HS-5 (cell line): ENCODE data around the gene PNPLA1.

Experiments used
- DNase-seq: peaks from one replicate; pipeline ENCODE4 v3.0.0-alpha.2; 2012; ENCODE audit warnings: low read depth

Gene PNPLA1

DNA sequence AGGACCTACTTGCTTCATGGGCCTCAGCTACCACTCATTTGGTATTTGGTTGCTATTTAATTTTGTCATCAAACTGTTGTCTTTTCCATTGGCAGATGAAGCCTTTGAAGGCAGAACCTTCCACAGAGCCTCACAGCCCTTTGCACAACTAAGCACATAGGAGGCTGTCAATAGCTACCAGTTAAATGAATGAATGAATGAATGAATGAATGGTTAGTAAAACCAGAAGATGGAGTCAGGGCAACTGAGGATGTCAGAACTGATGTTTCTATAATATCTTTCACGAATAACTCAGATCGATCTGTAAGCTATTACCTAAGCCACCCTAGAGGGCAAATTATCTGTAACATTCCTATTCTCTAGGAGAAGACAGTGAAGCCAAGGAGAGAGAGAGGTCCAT, 47.8 kb downstream of the PNPLA1 start:
- no peak for DNase-seq

DNA sequence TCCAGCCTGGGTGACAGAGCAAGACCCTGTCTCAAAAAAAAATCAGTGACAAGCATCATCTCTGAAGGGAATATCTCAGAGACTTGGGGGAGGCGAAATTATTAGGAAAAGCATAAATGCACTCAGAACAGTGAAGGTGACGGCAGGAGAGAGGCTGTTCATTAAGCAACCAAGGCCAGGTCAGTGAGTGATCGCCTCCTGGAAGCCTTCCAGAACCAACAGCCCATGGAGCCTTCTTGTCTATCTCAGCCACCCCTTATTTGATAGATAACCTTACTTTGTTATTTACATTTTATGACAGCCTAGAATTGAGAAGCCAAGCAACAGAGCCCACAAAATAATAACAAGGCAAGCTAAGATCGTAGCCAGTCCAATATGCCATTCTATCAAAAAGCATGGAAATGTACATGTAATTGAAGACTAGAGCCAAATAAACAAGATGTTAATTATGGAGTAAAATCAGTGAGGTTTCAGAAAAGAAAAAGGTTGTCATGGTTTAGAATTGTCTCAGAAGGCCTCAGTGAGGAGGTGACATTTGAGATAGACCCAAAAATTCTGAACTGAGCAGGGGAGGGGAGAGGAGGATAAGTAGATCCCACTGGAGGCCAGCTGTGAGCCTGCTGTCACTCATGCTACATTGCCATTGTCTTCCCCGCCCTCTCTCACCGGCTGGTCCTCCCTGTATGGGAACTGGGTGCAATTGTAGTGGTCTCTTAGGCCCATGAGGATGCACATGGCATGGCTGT, 49.0 kb downstream of the PNPLA1 start:
- no peak for DNase-seq

DNA sequence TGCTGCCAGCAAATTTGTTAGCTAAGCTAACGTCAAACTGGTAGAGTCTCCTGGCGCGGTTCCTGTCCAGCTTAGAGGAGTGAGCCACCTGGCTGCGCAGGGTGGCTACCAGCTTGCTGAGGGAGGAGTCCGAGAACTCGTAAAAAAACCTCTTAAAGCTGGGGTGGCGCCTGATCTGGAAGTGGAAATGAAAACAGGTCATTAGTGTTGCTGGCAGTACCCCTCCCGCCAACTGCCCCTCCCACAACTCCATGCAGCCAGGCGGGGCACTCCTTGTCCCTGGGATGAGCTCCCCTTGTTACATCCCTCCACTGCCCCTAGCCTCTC, 49.5 kb downstream of the PNPLA1 start:
- no peak for DNase-seq

GRCh38 chr6:36319821-36320220, 50.0 kb downstream of the PNPLA1 start:
- DNase-seq: no peak

DNA sequence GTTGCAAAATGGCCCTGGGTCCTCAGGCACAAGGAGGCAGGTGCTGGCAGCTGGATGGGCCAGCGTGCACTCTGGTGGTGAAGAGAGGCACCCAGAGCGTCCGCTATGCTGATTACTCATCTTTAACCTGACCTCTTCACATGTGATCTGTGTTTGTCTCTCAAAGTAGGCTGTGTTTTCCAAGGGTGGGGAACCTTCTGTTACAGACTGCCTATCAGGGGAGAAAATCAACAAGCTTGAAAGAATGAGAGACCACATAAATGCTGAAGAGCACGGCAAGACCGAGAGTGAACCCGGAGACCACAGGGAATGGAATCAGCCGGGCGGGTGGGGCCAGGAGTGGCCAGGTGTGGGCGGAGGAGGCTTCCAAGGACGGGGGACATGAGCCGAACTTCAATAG, 50.6 kb downstream of the PNPLA1 start:
- no peak for DNase-seq

DNA sequence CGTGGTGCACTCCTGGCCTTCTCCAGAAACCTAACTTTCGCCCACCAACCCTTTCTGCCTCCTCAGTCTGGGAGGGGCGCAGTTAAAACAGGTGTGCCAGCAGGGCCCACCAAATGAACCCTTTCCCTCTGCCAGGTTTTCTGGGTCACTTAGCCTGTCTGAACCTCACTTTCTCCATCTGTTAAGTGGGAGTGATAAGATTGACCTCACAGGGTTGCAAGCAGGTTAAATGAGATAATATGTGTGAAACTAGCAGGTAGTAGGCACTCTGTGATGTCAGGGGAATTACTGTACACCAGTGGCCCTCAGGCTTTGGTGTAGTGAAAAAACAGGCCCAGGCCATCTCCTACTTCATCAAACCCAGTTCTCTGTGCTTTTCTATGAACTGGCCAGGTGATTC, 52.7 kb downstream of the PNPLA1 start:
- no peak for DNase-seq

DNA sequence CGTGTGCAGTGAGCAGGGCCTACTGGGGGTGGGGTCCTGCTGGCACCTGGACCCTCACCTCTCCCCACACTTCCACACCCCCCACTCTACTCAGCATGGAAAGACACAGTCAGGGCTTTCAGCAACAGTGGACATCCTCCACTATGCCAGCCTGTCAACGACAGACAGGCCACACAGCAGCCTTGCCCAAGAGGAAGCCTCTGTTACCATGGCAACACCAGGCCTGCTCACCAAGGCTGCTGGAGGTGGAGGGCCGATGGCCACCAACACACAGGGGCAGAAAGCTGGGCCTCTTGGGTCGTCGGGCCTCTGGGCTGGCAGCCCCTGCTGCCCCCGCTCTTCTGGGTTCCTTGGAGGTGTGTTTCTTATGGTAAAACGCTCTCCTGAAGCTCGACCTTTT, 53.2 kb downstream of the PNPLA1 start:
- no peak for DNase-seq

GRCh38 chr6:36324191-36324590, 54.3 kb downstream of the PNPLA1 start:
- no peak for DNase-seq

- no peak for DNase-seq
Measured at GRCh38 chr6:36324715-36325114, 54.9 kb downstream of the PNPLA1 start.

DNA sequence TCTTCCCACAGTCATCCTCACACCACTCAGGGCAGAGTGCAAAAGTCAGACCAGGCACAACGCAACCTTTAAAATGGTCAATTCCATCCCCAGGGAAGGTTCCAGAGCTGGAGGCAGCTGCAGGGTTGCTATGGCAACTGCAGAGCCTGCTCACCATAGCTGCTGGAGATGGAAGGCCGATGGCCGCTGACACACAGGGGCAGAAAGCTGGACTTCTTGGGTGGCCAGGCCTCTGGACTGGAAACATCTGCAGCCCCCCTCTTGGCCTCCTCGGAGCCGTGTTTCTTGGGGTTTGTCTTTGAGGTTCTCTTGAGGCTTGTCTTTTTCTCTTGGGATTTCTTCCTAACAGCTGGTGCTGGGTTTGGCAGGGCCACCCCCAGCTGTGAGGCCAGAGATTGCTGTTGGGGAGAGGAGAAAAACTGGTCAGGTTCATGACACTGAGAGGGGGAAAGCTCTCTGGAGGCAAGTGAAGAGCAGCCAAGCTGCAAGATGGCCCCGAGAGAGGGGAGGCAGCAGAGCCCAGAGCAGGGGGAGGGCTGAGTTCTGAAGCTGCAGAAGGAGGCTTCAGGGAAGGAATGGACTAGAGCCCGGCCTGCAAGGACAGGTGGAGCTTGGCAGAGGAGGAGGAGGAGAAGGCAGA, 56.6 kb downstream of the PNPLA1 start:
- no peak for DNase-seq

DNA sequence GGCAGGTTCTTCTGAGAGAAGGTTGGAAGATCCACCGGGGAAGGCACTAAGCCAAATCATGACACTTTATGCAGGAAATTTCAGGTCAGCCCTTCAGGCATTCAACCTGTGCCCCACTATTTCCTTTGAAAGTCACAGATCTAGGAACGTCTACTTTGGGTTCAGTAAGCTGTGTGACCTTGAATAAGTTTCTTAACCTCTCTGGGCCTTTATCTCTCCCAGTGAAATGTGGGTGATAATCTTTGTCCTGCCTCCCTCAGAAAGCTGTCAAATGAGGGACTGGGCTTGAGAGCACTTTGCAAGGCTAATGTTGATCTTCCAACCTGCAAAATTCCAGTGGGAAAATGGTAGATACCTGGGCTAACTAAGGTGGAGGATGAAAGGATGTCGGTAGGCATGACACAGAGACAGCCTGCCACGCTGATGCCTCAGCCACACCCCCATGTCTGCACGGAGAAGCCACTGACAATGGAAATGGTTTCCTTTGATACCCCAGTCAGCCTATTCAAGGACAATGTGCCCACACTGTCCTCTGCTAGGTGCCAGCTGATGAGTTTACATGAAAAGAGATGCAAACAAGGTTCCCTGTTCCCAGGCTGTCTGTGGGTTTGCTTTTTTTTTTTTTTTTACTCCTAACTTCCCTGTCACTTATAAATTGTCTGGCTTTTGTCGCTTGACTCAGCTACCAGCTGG, 57.5 kb downstream of the PNPLA1 start:
- DNase-seq: no peak

DNA sequence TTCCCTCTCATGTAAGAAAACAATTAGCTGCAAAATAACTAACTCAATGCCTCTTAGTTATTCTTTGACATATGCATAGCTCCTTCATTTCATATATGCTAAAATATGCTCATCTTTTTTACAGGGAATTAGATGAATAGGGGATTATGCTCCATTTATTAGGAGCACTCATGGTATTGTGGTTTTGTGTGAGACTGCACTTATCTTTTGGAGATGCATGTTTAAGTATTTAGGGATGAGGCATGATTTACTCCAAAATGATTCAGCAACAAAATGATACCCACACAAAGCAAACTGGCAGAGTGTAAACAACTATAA, 58.0 kb downstream of the PNPLA1 start:
- DNase-seq: no peak

DNA sequence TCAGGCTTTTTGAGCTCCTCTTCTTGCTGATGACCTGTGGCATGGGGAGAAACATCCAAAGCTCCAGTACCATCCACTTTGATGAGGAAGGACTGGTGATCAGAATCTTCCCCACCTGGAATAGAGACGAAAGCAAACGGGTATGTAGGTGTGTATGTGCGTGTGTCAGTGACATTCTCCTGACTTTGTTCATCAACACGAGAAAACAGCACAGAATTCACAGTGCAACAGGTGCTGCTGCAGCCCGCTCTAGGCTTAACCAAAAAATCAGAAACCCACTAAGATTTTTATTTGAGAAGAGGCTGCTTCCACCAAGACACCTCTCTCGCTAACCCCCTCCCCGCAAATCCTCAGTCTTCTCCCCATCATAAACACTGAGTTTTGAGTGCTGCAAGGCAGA, 58.7 kb downstream of the PNPLA1 start:
- no peak for DNase-seq

- no peak for DNase-seq
Measured at GRCh38 chr6:36329798-36330291, 60.0 kb downstream of the PNPLA1 start.

DNA sequence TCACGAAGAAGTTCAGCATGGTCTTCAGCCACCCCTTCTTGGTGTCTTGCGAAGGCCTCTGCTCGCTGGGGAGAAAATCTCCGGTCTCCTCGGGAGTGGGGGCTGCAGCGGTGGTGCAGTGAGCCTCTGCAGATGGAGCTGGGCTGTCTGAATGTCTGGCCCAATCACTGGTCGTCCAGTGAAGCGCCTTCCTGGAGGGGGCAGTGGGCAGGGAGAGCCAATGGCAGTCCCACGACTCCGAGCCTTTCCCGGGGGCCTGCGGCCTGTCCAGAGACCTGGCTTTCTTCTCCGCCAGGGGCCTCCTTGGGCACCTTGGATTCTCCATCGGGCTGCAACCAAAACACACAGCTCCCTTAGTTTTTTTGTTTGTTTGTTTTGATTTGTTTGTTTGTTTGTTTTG, 60.5 kb downstream of the PNPLA1 start:
- no peak for DNase-seq

GRCh38 chr6:36331381-36331780, 61.5 kb downstream of the PNPLA1 start:
- DNase-seq: no peak

GRCh38 chr6:36333171-36333895, 63.5 kb downstream of the PNPLA1 start:
- no peak for DNase-seq

DNA sequence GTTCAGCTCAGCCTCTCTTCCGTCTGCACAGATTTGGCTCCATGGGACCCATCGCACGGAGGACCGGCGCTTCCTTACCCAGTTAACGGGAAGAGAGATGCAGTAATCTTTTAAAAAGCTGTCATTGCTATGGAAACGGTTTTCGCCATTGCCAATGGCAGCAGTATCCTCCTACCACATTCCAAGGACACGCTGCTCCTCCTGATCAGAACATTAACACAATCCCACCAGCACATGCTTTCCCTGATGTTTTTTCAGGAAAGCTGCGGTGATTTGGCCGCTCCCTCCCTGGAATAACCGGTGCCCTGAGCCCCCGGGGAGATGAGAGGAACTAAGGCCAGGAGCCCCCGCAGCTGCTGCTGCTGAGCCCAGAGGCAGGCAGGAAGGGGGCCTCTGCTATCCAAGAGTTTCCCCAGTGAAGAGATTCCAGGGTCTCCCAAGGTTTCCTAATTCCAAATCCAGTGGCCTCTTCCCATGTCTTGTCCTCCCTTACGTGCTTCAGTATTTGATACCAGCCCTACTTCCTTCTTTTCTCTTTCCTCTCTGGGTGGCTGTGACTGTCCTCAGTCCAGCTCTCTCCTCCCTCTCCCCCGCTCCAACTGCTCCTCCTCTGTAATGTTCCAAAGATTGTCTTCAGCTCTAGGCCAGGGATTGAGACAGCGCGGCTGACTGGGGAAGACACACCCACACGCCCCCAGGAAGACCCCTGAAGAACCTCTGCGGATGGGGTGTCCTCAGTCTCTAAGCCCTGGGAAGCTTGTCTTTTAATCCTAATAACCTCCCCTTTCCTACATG, 64.3 kb downstream of the PNPLA1 start:
- no peak for DNase-seq

DNA sequence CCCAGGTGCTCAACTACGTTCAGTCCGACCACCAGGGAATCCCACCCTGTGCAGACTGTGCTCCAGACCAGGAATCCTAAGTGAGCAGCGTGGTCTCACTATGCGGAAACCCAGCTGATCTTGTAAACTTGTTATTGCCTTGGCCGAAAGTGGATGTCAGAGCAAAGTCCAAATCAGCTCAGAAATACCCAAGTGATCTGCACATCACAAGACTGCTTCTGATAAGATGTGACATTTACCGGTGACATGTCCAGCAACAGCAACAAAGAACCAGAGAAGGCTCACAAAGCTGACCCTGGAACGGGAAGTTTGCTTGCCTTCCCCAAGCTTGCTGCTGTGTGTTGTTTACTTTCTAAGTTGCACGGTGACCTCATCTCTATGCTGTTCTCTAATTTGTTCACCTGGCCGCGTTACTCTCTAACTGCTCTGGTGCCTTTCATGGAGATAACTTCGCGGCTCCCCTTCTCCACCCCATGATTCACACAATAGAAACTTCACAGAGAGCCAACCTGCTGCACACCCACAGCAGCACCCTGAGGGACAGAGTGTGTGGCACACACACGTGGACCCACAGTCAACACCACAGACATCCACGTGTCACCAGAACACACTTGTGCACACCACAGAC, 65.1 kb downstream of the PNPLA1 start:
- DNase-seq: no peak

DNA sequence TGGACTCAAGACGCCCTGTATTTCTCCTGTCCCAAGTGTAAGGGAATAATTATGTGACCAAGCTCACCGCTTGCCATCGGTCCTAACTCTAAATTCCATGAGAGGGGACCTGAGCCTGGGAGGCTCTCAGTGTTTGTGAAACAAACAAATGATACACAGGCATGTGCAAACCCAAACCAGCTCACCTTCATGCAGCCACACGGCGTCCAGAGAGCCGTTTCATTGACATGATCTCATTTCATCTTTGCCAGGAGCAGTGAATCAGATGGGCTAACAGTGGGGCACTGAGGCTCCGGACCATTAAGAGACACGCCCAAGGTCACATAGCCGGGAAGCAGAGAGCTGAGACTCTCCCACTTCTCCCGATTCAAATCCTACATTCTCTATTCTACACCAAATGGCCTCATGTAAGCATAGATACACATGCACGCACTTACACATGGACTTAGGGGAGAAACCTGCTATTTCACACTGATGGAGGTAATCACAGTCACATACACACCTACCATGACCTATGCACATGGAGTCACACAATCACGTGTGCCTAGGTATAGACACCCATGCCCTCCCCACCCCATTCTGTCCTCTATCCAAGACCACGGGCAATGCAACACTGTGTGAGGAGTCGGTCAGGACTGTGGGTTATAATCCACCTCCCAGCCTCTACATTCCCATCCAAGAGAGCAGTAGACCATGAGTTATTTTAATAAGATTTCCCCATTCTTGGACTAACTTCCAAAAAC, 65.8 kb downstream of the PNPLA1 start:
- no peak for DNase-seq

DNA sequence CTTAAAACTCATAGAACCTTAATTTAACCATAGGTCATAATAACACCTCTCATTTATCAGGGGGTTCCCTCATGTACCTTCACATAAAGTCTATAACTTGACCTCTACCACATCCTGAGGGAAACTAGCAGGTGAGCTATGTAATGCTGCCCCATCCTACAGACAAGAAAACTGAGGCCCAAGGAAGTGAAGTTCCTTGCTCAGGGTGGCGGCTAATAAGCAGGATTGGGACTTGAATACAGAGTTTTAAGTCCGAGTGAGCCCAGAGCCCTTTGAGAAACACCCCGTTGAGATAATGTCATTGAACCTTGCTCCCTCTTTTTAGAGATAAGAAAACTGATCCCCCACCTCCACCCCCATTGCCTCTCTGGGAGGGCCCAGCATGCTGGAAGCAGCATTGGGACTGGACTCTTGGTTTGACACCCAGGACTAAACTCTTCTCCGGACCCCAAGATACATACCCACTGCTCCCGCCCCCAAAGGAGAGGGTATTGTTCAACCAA, 66.4 kb downstream of the PNPLA1 start:
- DNase-seq: no peak
